Astrocyte of the spinal cord (primary cell): ENCODE results near the gene SERGEF.

Experiments
- DNase-seq: peaks from one replicate; pipeline ENCODE4 v3.0.0; 2011; ENCODE audit warnings: low read depth, low spot score
- H3K4me3 ChIP-seq: 2 replicates; pipeline ENCODE4 v1.5.1; 2011; ENCODE audit warnings: low read depth, mild to moderate bottlenecking, low read length, moderate library complexity
- in situ Hi-C: cut with HindIII; loops from 2 replicates; pipeline ENCODE4 v1.10.0; 2017; ENCODE audit warnings: low sequenced_read_pairs
- TF ChIP-seq, protein P1 (sequence below): IDR thresholded peaks from 2 replicates; pipeline ENCODE4 v1.5.1; 2012; ENCODE audit warnings: low read depth, mild to moderate bottlenecking, low read length, inconsistent platforms

SERGEF gene

DNA sequence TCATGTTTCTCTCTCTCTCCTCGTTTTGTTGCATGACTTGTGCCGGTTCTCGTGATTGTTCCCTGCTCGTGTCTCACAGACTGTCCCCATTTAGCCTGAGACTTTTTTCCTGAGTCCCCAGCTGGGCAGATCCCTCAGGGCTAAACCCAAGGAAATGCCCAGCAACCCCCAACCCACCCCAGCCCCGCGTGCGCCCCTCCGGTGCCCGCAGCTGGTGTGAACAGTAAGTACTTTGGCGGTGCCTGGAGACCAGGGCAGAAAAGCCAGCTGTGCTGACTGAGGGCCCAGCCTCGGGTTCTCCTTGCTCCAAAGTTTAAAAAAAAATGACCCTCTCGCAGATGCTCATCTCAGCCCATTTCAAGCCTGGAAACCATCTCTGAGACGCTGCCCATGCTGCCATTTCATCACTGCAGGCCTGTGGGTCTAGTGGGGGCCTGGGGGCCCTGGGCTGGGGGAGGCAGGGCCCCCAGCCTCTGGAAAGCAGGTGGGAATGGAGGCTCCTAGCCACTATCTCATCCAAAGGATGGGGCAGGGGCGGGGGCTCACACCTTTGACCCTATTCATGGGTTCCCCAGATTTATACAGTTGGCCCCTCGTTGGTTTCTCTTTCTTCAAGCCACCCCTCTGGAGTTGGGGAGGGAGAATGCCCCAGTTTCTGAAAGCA, 236.5 kb downstream of the SERGEF start:
- TF ChIP-seq, protein P1, sequence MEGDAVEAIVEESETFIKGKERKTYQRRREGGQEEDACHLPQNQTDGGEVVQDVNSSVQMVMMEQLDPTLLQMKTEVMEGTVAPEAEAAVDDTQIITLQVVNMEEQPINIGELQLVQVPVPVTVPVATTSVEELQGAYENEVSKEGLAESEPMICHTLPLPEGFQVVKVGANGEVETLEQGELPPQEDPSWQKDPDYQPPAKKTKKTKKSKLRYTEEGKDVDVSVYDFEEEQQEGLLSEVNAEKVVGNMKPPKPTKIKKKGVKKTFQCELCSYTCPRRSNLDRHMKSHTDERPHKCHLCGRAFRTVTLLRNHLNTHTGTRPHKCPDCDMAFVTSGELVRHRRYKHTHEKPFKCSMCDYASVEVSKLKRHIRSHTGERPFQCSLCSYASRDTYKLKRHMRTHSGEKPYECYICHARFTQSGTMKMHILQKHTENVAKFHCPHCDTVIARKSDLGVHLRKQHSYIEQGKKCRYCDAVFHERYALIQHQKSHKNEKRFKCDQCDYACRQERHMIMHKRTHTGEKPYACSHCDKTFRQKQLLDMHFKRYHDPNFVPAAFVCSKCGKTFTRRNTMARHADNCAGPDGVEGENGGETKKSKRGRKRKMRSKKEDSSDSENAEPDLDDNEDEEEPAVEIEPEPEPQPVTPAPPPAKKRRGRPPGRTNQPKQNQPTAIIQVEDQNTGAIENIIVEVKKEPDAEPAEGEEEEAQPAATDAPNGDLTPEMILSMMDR, result no peak
- in situ Hi-C loops, result no loop called here
- DNase-seq, result no peak
- H3K4me3 ChIP-seq, result no peak overlapping the region

- DNase-seq, result no peak
- in situ Hi-C loops, result no loop called here
- TF ChIP-seq, protein P1, result no peak
- no peak overlapping the region for H3K4me3 ChIP-seq
These were observed 237.2 kb downstream of the SERGEF start for GRCh38 chr11:17775507-17776211.

GRCh38 chr11:17775035-17775348, 237.9 kb downstream of the SERGEF start:
- TF ChIP-seq, protein P1, result no peak
- DNase-seq, result no peak
- in situ Hi-C loops, result no loop called here
- no peak overlapping the region for H3K4me3 ChIP-seq

- DNase-seq, result no peak
- TF ChIP-seq, protein P1, result no peak
- in situ Hi-C loops, result no loop called here
- no peak overlapping the region for H3K4me3 ChIP-seq
These were observed 238.4 kb downstream of the SERGEF start for GRCh38 chr11:17774232-17775034.

DNA sequence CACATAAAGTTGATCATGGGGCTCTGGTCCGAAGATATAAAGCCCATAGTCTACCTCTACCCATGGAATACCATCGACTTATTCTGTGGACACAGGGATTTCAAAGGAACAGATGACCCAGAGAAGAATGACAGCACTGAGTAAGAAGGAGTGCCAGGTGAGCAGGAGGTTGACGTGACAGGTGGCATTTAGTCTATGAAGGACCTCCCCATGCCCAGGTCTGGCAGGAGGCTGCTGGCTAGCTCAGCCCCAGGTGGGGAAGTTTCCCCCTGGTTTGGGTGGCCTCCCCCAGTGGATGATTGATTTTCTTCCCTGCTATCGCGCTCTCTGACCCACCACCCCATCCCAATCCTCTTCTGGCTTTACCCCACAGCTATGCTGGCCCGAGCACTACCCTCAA, 239.2 kb downstream of the SERGEF start:
- DNase-seq, result no peak
- no peak overlapping the region for H3K4me3 ChIP-seq
- in situ Hi-C loops, result no loop called here
- TF ChIP-seq, protein P1, result no peak

GRCh38 chr11:17772704-17773600, 239.9 kb downstream of the SERGEF start:
- TF ChIP-seq, protein P1, result no peak
- no peak overlapping the region for H3K4me3 ChIP-seq
- DNase-seq, result no peak
- in situ Hi-C loops, result no loop called here
